Astrocyte of the cerebellum (primary cell): ENCODE results near the gene JPH2.

Experiments
- DNase-seq: peaks from one replicate; pipeline ENCODE4 v3.0.0-alpha.2; 2011; ENCODE audit warnings: low read depth
- H3K4me3 ChIP-seq: 2 replicates; pipeline ENCODE4 v1.5.1; 2011; ENCODE audit warnings: mild to moderate bottlenecking, low read depth, low read length, moderate library complexity
- CTCF ChIP-seq: IDR thresholded peaks from 2 replicates; pipeline ENCODE4 v1.5.1; 2012; ENCODE audit warnings: low read length, low read depth, moderate library complexity, mild to moderate bottlenecking; ENCODE audit errors: missing control alignments
- in situ Hi-C: cut with HindIII; loops from 2 replicates; pipeline ENCODE4 v1.10.0; 2017; ENCODE audit warnings: low sequenced_read_pairs

JPH2 gene

GRCh38 chr20:44154521-44155001 lies 32.4 kb downstream of the JPH2 start:
- H3K4me3 ChIP-seq = no peak overlapping the region
- TF ChIP-seq CTCF = no peak
- in situ Hi-C loops = no loop called here
- DNase-seq = no peak

GRCh38 chr20:44153636-44154043 lies 33.3 kb downstream of the JPH2 start:
- no peak for DNase-seq
- H3K4me3 ChIP-seq = no peak overlapping the region

DNA sequence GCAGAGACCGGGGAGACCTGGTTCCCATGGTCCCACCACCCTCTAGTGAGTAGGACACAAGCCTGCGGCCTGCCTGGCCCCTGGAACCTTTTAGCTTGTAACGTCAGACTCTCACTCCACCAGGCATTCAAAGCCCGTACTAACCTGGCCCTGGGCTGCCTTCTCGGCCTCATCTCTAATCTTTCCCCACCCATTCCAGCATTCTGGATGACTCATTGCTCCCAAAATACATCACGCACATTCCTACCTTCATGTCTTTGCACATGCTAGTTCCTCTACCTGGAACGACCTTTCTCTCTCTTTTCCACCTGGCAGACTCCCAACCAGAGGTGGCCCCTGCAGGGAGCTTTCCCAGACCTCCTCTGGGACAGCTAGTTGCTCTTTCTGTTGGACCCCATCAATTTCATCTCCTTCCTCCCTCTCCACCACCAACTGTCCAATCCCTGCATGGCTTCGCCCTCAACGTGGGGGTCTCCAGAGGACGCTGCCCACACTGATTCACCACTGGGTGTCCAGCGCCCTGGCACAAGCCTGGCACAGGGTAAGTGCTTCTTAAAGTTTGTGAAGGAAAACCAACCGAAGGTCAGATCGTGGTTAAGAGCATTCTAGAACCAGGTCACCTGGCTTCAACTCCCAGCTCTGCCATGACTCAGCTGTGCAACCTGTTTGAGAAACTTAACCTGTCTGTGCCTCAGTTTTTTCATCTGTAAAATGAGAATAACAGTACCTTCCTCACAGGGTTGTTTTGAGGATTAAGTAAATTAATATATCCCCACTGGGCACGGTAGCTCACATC lies 35.2 kb downstream of the JPH2 start:
- no peak for DNase-seq
- no peak overlapping the region for H3K4me3 ChIP-seq

More at GRCh38 chr20:44153636-44154043, 33.3 kb downstream of the JPH2 start:
- TF ChIP-seq CTCF = no peak
- in situ Hi-C loops = no loop called here

GRCh38 chr20:44146272-44146671 lies 40.7 kb downstream of the JPH2 start:
- no peak for DNase-seq
- H3K4me3 ChIP-seq = no peak overlapping the region
- in situ Hi-C loops = no loop called here
- TF ChIP-seq CTCF = no peak

More for the DNA sequence above, 35.2 kb downstream of the JPH2 start:
- in situ Hi-C loops = no loop called here
- TF ChIP-seq CTCF = no peak

DNA sequence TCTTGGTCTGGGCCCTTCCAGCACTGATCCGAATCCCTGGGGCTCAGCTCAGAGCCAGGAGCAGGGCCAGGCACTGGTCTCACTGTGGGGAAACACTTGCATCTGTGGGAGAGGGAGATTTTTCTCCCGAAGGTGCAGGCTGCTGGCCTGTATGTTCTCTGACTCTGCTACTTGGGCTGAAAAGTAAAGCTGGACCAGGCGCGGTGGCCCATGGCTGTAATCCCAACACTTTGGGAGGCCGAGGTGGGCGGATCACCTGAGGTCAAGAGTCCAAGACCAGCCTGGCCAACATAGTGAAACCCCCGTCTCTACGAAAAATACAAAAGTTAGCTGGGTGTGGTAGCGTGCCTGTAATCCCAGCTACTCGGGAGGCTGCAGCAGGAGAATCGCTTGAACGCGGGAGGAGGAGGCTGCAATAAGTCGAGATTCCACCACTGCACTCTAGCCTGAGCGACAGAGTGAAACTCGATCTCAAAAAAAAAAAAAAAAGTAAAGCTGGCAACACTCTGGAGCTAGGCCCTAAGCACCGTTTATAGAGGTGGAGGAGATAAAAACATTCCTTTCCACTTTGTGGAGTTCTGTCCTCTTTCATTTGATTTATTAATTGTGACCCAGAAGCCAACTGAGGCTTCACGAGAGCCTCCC lies 41.7 kb downstream of the JPH2 start:
- in situ Hi-C loops = no loop called here
- no peak for TF ChIP-seq CTCF
- H3K4me3 ChIP-seq = no peak overlapping the region
- no peak for DNase-seq

GRCh38 chr20:44143936-44144335 lies 43.1 kb downstream of the JPH2 start:
- no peak for DNase-seq
- no peak overlapping the region for H3K4me3 ChIP-seq
- in situ Hi-C loops = no loop called here
- TF ChIP-seq CTCF = no peak
